ENCODE measurements around the gene RAB1A. TPM values are rescaled to one million over a fixed set of nuclear protein-coding genes. Genes with fewer than 3 reads are reported as not detected.

RAB1A gene
- total RNA-seq, 1 donor from 2014 or later: 58.5 TPM

DNA sequence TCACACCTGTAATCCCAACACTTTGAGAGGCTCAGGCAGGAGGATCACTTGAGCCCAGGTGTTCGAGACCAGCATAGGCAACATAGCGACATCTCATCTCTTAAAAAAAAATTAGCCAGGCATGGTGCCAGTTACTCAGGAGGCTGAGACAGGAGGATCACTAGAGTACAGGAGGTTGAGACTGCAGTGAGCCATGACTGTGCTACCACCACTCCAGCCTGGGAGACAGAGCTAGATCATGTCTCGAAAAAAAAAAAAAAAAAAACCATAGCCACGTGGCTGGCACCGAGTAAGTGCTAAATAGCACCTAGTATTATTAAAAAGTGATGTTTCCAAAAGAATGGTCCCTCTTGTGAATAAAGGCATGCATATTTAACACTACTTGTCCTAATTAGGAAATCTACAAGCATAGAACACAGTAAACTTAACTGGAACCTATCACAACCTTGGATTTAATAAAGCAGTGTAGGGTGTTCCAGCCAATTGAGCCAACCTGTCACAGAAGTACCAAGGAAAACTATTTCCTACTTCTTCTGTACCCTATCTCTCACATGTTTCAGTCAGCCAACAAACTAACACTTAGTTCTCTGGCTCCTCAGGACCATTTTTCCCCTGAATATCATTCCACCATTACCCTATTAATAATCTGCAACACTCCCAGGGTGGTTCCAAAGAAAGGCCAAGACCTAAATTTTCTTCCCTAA, 8.8 kb downstream of the RAB1A start:
- H3K9ac ChIP-seq (ENCODE audit: low read depth in 1 of 3, low read length in 3 of 3): no peak overlapping the region
- H3K27me3 ChIP-seq (ENCODE audit: control insufficient read depth in 3 of 3, insufficient read depth in 3 of 3, low read length in 3 of 3): no peaks in the 10 kb centered on the region
- H3K4me3 ChIP-seq (ENCODE audit: low read length in 3 of 3): no peak overlapping the region
- H3K27ac ChIP-seq (ENCODE audit: low read depth, low read length): no peak overlapping the region
- peaks cover 10 to 15% (median 12%) of the 10 kb centered on the region in 3 donors for H3K4me1 ChIP-seq (ENCODE audit: control insufficient read depth in 3 of 3, insufficient read depth in 3 of 3, low read length in 3 of 3)
- no peaks in the 10 kb centered on the region for H3K9me3 ChIP-seq (ENCODE audit: control insufficient read depth in 3 of 3, low read length in 3 of 3)
- H3K36me3 ChIP-seq (ENCODE audit: control insufficient read depth in 3 of 3, insufficient read depth in 3 of 3, low read length in 3 of 3): no peaks in the 10 kb centered on the region

- no peaks in the 10 kb centered on the region for H3K36me3 ChIP-seq (ENCODE audit: control insufficient read depth in 3 of 3, insufficient read depth in 3 of 3, low read length in 3 of 3)
- no peak overlapping the region for H3K27ac ChIP-seq (ENCODE audit: low read depth, low read length)
- H3K4me3 ChIP-seq (ENCODE audit: low read length in 3 of 3): no peak overlapping the region
- peaks cover 2 to 11% (median 9%) of the 10 kb centered on the region in 3 donors for H3K4me1 ChIP-seq (ENCODE audit: control insufficient read depth in 3 of 3, insufficient read depth in 3 of 3, low read length in 3 of 3)
- H3K9ac ChIP-seq (ENCODE audit: low read depth in 1 of 3, low read length in 3 of 3): no peak overlapping the region
- H3K27me3 ChIP-seq (ENCODE audit: control insufficient read depth in 3 of 3, insufficient read depth in 3 of 3, low read length in 3 of 3): no peaks in the 10 kb centered on the region
- no peaks in the 10 kb centered on the region for H3K9me3 ChIP-seq (ENCODE audit: control insufficient read depth in 3 of 3, low read length in 3 of 3)
Measured at GRCh38 chr2:65116645-65117044, 13.3 kb downstream of the RAB1A start.

DNA sequence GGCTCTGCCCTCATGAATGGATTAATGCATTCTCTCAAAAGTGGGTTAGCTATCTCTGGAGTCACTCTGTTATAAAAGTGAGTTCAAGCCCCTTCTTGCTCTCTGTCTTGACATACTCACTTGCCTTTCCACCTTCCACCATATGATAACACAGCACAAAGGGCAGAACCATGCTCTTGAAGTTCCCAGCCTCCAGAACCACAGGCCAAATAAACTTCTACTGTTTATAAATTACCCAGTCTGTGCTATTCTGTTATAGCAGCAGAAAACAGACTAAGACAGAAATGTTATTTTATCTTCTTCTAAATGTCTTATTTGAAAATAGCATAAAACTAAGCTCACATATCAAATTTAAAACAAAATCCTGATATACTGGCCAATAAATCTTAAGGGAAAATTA, 15.0 kb downstream of the RAB1A start:
- H3K27ac ChIP-seq (ENCODE audit: low read depth, low read length): no peak overlapping the region
- no peak overlapping the region for H3K4me3 ChIP-seq (ENCODE audit: low read length in 3 of 3)
- no peaks in the 10 kb centered on the region for H3K9me3 ChIP-seq (ENCODE audit: control insufficient read depth in 3 of 3, low read length in 3 of 3)
- no peaks in the 10 kb centered on the region for H3K36me3 ChIP-seq (ENCODE audit: control insufficient read depth in 3 of 3, insufficient read depth in 3 of 3, low read length in 3 of 3)
- H3K4me1 ChIP-seq (ENCODE audit: control insufficient read depth in 3 of 3, insufficient read depth in 3 of 3, low read length in 3 of 3): peaks cover 0 to 8% (median 2%) of the 10 kb centered on the region in 3 donors
- no peaks in the 10 kb centered on the region for H3K27me3 ChIP-seq (ENCODE audit: control insufficient read depth in 3 of 3, insufficient read depth in 3 of 3, low read length in 3 of 3)
- H3K9ac ChIP-seq (ENCODE audit: low read depth in 1 of 3, low read length in 3 of 3): no peak overlapping the region

DNA sequence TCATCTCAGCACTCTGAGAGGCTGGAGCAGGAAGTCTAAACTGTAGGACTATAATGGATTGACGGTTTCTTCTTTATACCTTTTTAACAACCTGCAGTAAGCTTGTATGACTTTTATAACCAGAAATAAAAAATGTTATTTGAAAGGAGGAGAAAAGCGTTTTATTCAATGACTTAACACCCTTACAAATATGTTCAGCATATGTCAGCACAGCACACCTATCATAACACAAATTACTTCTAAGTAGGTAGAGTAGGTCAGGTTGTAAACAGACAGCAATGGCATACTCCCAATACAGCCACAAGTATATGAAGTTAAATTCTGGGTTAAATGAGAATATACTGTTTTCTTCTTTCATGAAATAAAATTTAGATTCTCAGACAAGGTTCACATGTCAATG, 16.1 kb downstream of the RAB1A start:
- Histone ChIP-seq H3K9me3 (ENCODE audit: control insufficient read depth in 3 of 3, low read length in 3 of 3) (no peaks in the 10 kb centered on the region), H3K27ac (ENCODE audit: low read depth, low read length) (no peak overlapping the region), H3K27me3 (ENCODE audit: control insufficient read depth in 3 of 3, insufficient read depth in 3 of 3, low read length in 3 of 3) (no peaks in the 10 kb centered on the region), H3K36me3 (ENCODE audit: control insufficient read depth in 3 of 3, insufficient read depth in 3 of 3, low read length in 3 of 3) (no peaks in the 10 kb centered on the region), H3K4me3 (ENCODE audit: low read length in 3 of 3) (no peak overlapping the region), H3K9ac (ENCODE audit: low read depth in 1 of 3, low read length in 3 of 3) (no peak overlapping the region), H3K4me1 (ENCODE audit: control insufficient read depth in 3 of 3, insufficient read depth in 3 of 3, low read length in 3 of 3) (peaks cover 0 to 8% (median 2%) of the 10 kb centered on the region in 3 donors)

GRCh38 chr2:65113229-65113628, 16.7 kb downstream of the RAB1A start:
- no peaks in the 10 kb centered on the region for H3K27me3 ChIP-seq (ENCODE audit: control insufficient read depth in 3 of 3, insufficient read depth in 3 of 3, low read length in 3 of 3)
- no peak overlapping the region for H3K4me3 ChIP-seq (ENCODE audit: low read length in 3 of 3)
- H3K9me3 ChIP-seq (ENCODE audit: control insufficient read depth in 3 of 3, low read length in 3 of 3): no peaks in the 10 kb centered on the region
- no peak overlapping the region for H3K9ac ChIP-seq (ENCODE audit: low read depth in 1 of 3, low read length in 3 of 3)
- H3K36me3 ChIP-seq (ENCODE audit: control insufficient read depth in 3 of 3, insufficient read depth in 3 of 3, low read length in 3 of 3): no peaks in the 10 kb centered on the region
- peaks cover 0 to 8% (median 2%) of the 10 kb centered on the region in 3 donors for H3K4me1 ChIP-seq (ENCODE audit: control insufficient read depth in 3 of 3, insufficient read depth in 3 of 3, low read length in 3 of 3)
- no peak overlapping the region for H3K27ac ChIP-seq (ENCODE audit: low read depth, low read length)

GRCh38 chr2:65112633-65113032, 17.3 kb downstream of the RAB1A start:
- Histone ChIP-seq H3K27ac (ENCODE audit: low read depth, low read length) (no peak overlapping the region), H3K4me1 (ENCODE audit: control insufficient read depth in 3 of 3, insufficient read depth in 3 of 3, low read length in 3 of 3) (peaks cover 0 to 8% (median 5%) of the 10 kb centered on the region in 3 donors), H3K9me3 (ENCODE audit: control insufficient read depth in 3 of 3, low read length in 3 of 3) (no peaks in the 10 kb centered on the region), H3K9ac (ENCODE audit: low read depth in 1 of 3, low read length in 3 of 3) (no peak overlapping the region), H3K36me3 (ENCODE audit: control insufficient read depth in 3 of 3, insufficient read depth in 3 of 3, low read length in 3 of 3) (no peaks in the 10 kb centered on the region), H3K4me3 (ENCODE audit: low read length in 3 of 3) (no peak overlapping the region), H3K27me3 (ENCODE audit: control insufficient read depth in 3 of 3, insufficient read depth in 3 of 3, low read length in 3 of 3) (no peaks in the 10 kb centered on the region)

- Histone ChIP-seq H3K27me3 (ENCODE audit: control insufficient read depth in 3 of 3, insufficient read depth in 3 of 3, low read length in 3 of 3) (no peaks in the 10 kb centered on the region), H3K9ac (ENCODE audit: low read depth in 1 of 3, low read length in 3 of 3) (no peak overlapping the region), H3K4me3 (ENCODE audit: low read length in 3 of 3) (no peak overlapping the region), H3K9me3 (ENCODE audit: control insufficient read depth in 3 of 3, low read length in 3 of 3) (no peaks in the 10 kb centered on the region), H3K27ac (ENCODE audit: low read depth, low read length) (no peak overlapping the region), H3K4me1 (ENCODE audit: control insufficient read depth in 3 of 3, insufficient read depth in 3 of 3, low read length in 3 of 3) (peaks cover 0 to 10% (median 7%) of the 10 kb centered on the region in 3 donors), H3K36me3 (ENCODE audit: control insufficient read depth in 3 of 3, insufficient read depth in 3 of 3, low read length in 3 of 3) (peaks cover 0 to 4% (median 2%) of the 10 kb centered on the region in 3 donors)
Measured at GRCh38 chr2:65108780-65109179, 21.1 kb downstream of the RAB1A start.

DNA sequence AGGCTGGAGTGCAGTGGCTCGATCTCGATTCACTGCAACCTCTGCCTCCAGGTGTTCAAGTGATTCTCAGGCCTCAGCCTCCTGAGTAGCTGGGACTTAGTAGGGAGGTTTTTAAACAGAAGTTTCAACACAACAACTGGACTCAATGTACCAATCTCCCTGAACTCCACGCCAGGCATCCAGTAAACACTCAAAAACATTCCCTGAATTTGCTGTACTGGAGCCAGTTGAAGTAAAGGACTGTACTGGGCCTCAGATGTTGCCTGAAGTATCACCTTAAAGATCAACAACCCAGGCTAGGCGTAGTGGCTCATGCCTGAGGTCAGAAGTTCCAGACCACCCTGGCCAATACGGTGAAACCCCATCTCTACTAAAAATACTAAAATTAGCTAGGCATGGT, 22.4 kb downstream of the RAB1A start:
- Histone ChIP-seq H3K4me3 (ENCODE audit: low read length in 3 of 3) (no peak overlapping the region), H3K27ac (ENCODE audit: low read depth, low read length) (no peak overlapping the region), H3K36me3 (ENCODE audit: control insufficient read depth in 3 of 3, insufficient read depth in 3 of 3, low read length in 3 of 3) (peaks cover 0 to 8% (median 5%) of the 10 kb centered on the region in 3 donors), H3K9ac (ENCODE audit: low read depth in 1 of 3, low read length in 3 of 3) (no peak overlapping the region), H3K27me3 (ENCODE audit: control insufficient read depth in 3 of 3, insufficient read depth in 3 of 3, low read length in 3 of 3) (no peaks in the 10 kb centered on the region), H3K9me3 (ENCODE audit: control insufficient read depth in 3 of 3, low read length in 3 of 3) (no peaks in the 10 kb centered on the region), H3K4me1 (ENCODE audit: control insufficient read depth in 3 of 3, insufficient read depth in 3 of 3, low read length in 3 of 3) (peaks cover 0 to 8% (median 3%) of the 10 kb centered on the region in 3 donors)

DNA sequence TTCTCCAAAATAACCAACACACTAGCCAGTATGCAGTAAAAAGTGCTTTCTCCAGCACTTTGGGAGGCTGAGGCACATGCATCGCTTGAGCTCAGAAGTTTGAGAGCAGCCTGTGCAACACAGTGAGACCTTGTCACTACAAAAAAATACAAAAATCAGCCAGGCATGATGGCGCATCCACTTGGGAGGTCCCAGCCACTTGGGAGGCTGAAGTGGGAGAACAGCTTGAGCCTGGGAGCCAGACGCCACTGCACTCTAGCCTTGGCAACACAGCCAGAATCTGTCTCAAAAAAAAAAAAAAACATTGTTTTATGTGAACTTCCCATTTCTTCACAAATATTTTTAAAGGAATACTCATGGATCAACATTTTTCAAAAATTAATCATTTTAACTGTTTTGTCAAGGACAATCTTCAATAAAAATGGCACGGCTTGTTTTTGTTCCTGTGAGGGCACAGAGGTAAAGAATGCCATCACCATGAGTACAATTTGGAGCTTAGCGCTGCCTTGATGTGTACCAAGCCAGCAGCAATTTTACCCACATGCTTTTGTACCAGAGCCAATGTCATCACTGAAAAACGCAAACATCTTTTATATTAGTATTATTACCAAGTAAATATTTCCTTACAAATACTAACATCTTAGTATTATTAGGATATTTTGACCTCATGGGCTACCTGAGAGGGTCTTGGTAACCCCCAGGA, 26.7 kb downstream of the RAB1A start:
- Histone ChIP-seq H3K4me3 (ENCODE audit: low read length in 3 of 3) (no peak overlapping the region), H3K36me3 (ENCODE audit: control insufficient read depth in 3 of 3, insufficient read depth in 3 of 3, low read length in 3 of 3) (peaks cover 0 to 10% (median 8%) of the 10 kb centered on the region in 3 donors), H3K27ac (ENCODE audit: low read depth, low read length) (no peak overlapping the region), H3K4me1 (ENCODE audit: control insufficient read depth in 3 of 3, insufficient read depth in 3 of 3, low read length in 3 of 3) (peaks cover 0 to 8% (median 3%) of the 10 kb centered on the region in 3 donors), H3K27me3 (ENCODE audit: control insufficient read depth in 3 of 3, insufficient read depth in 3 of 3, low read length in 3 of 3) (no peaks in the 10 kb centered on the region), H3K9me3 (ENCODE audit: control insufficient read depth in 3 of 3, low read length in 3 of 3) (no peaks in the 10 kb centered on the region), H3K9ac (ENCODE audit: low read depth in 1 of 3, low read length in 3 of 3) (no peak overlapping the region)

GRCh38 chr2:65101071-65101470, 28.8 kb downstream of the RAB1A start:
- H3K36me3 ChIP-seq (ENCODE audit: control insufficient read depth in 3 of 3, insufficient read depth in 3 of 3, low read length in 3 of 3): peaks cover 0 to 21% (median 20%) of the 10 kb centered on the region in 3 donors
- H3K4me1 ChIP-seq (ENCODE audit: control insufficient read depth in 3 of 3, insufficient read depth in 3 of 3, low read length in 3 of 3): peaks cover 0 to 3% (median 0%) of the 10 kb centered on the region in 3 donors
- no peaks in the 10 kb centered on the region for H3K27me3 ChIP-seq (ENCODE audit: control insufficient read depth in 3 of 3, insufficient read depth in 3 of 3, low read length in 3 of 3)
- no peaks in the 10 kb centered on the region for H3K9me3 ChIP-seq (ENCODE audit: control insufficient read depth in 3 of 3, low read length in 3 of 3)
- no peak overlapping the region for H3K4me3 ChIP-seq (ENCODE audit: low read length in 3 of 3)
- no peak overlapping the region for H3K9ac ChIP-seq (ENCODE audit: low read depth in 1 of 3, low read length in 3 of 3)
- H3K27ac ChIP-seq (ENCODE audit: low read depth, low read length): no peak overlapping the region
